Activated CD8-positive, alpha-beta T cell treated with anti-CD3 and anti-CD28 coated beads, Interleukin-2, amount 10 ng/mL, durations not matched to agents 7 days and 5 days (primary cell): ENCODE measurements around the gene MED31. TPM values are rescaled to one million over a fixed set of nuclear protein-coding genes. Genes with fewer than 3 reads are reported as not detected.

Source experiments
- ATAC-seq: fragments of 150-1000 bp; cut with Tn5 transposase; one replicate; pipeline ENCODE4 v1.10.0; 2021; ENCODE audit warnings: moderate library complexity
- CTCF ChIA-PET: fragments of 350-600 bp; sonication (Branson Sonifier 250); formaldehyde crosslinking; loops from one replicate; lab custom pipeline; 2021; ENCODE audit warnings: antibody characterized with exemption; lab: Charles Lee
- POLR2A ChIA-PET: fragments of 350-600 bp; sonication (Branson Sonifier 250); formaldehyde crosslinking; loops from one replicate; lab custom pipeline; 2021; ENCODE audit warnings: antibody characterized with exemption; lab: Charles Lee
- DNase-seq: peaks from one replicate; pipeline ENCODE4 v3.0.0-alpha.2; 2020
- H3K27ac Mint-ChIP-seq: one replicate; pipeline ENCODE4 v1.8.0; 2021; ENCODE audit warnings: mild to moderate bottlenecking, mixed read lengths
- H3K27me3 Mint-ChIP-seq: one replicate; pipeline ENCODE4 v1.8.0; 2021; ENCODE audit warnings: low read depth, mixed read lengths
- H3K36me3 Mint-ChIP-seq: one replicate; pipeline ENCODE4 v1.8.0; 2021; ENCODE audit warnings: low read depth, mixed read lengths
- H3K4me1 Mint-ChIP-seq: one replicate; pipeline ENCODE4 v1.8.0; 2021; ENCODE audit warnings: low read depth, mixed read lengths
- H3K4me3 Mint-ChIP-seq: one replicate; pipeline ENCODE4 v1.8.0; 2021; ENCODE audit warnings: mild to moderate bottlenecking, mixed read lengths
- H3K9me3 Mint-ChIP-seq: one replicate; pipeline ENCODE4 v1.8.0; 2022; ENCODE audit warnings: mixed read lengths; ENCODE audit not compliant: insufficient read depth
- total RNA-seq, 2 experiments: library from RNA; stranded (reverse); gene quantifications; one replicate each; pipeline ENCODE4 v1.2.3, GENCODE V29; 2021

Gene MED31
- total RNA-seq, 2 experiments from 2014 or later: 16.9 to 20.2 TPM

GRCh38 chr17:6636616-6637457, 14.6 kb downstream of the MED31 start:
- Mint-ChIP-seq H3K4me1 (peaks cover 27% of the 10 kb centered on the region), H3K27me3 (no peaks in the 10 kb centered on the region), H3K27ac (no peak overlapping the region), H3K4me3 (no peak overlapping the region), H3K36me3 (peaks cover 32% of the 10 kb centered on the region), H3K9me3 (no peaks in the 10 kb centered on the region)
- ChIA-PET POLR2A (interaction anchor here (0.6 kb wide), 1 partner anchor 1151 kb away, joined by 4 read pairs; the partner anchor contains the start of gene DERL2), CTCF (interaction anchor here (3.1 kb wide), 1 partner anchor 12 kb away, joined by 11 read pairs; no protein-coding TSS in a partner anchor)
- DNase-seq (no peak), ATAC-seq (no peak)

- ChIA-PET CTCF (interaction anchor here (0.7 kb wide), 1 partner anchor 59 kb away, joined by 3 read pairs; no protein-coding TSS in a partner anchor), POLR2A (no interaction called here)
- no peak overlapping the region for H3K4me3 Mint-ChIP-seq
- H3K27me3 Mint-ChIP-seq: no peaks in the 10 kb centered on the region
- peaks cover 31% of the 10 kb centered on the region for H3K36me3 Mint-ChIP-seq
- peaks cover 22% of the 10 kb centered on the region for H3K4me1 Mint-ChIP-seq
- no peaks in the 10 kb centered on the region for H3K9me3 Mint-ChIP-seq
- no peak for DNase-seq
- ATAC-seq: no peak
- H3K27ac Mint-ChIP-seq: no peak overlapping the region
These were observed 15.3 kb downstream of the MED31 start for GRCh38 chr17:6636105-6636504.

- H3K36me3 Mint-ChIP-seq: peaks cover 38% of the 10 kb centered on the region
- ChIA-PET CTCF (no interaction called here), POLR2A (no interaction called here)
- no peaks in the 10 kb centered on the region for H3K27me3 Mint-ChIP-seq
- peaks cover 7% of the 10 kb centered on the region for H3K4me1 Mint-ChIP-seq
- DNase-seq (no peak), ATAC-seq (no peak)
- H3K4me3 Mint-ChIP-seq: no peak overlapping the region
- H3K9me3 Mint-ChIP-seq: no peaks in the 10 kb centered on the region
- H3K27ac Mint-ChIP-seq: no peak overlapping the region
These were observed 18.1 kb downstream of the MED31 start for GRCh38 chr17:6633263-6633662.

- no peak for DNase-seq
- Mint-ChIP-seq H3K4me3 (no peak overlapping the region), H3K27me3 (no peaks in the 10 kb centered on the region), H3K36me3 (peaks cover 45% of the 10 kb centered on the region), H3K4me1 (no peaks in the 10 kb centered on the region), H3K27ac (no peak overlapping the region), H3K9me3 (no peaks in the 10 kb centered on the region)
- POLR2A ChIA-PET: no interaction called here
- CTCF ChIA-PET: no interaction called here
- no peak for ATAC-seq
These were observed 18.9 kb downstream of the MED31 start for GRCh38 chr17:6632530-6632929.

- H3K27me3 Mint-ChIP-seq: no peaks in the 10 kb centered on the region
- no peak overlapping the region for H3K4me3 Mint-ChIP-seq
- no peaks in the 10 kb centered on the region for H3K9me3 Mint-ChIP-seq
- ATAC-seq: no peak
- CTCF ChIA-PET: no interaction called here
- no peak for DNase-seq
- no peaks in the 10 kb centered on the region for H3K4me1 Mint-ChIP-seq
- peaks cover 46% of the 10 kb centered on the region for H3K36me3 Mint-ChIP-seq
- H3K27ac Mint-ChIP-seq: no peak overlapping the region
- POLR2A ChIA-PET: no interaction called here
These were observed 21.0 kb downstream of the MED31 start for GRCh38 chr17:6630390-6630789.

GRCh38 chr17:6627019-6627418, 24.4 kb downstream of the MED31 start:
- no peak overlapping the region for H3K4me3 Mint-ChIP-seq
- ChIA-PET CTCF (no interaction called here), POLR2A (no interaction called here)
- DNase-seq (no peak), ATAC-seq (no peak)
- no peak overlapping the region for H3K27ac Mint-ChIP-seq
- no peaks in the 10 kb centered on the region for H3K27me3 Mint-ChIP-seq
- H3K4me1 Mint-ChIP-seq: no peaks in the 10 kb centered on the region
- H3K9me3 Mint-ChIP-seq: no peaks in the 10 kb centered on the region
- peaks cover 32% of the 10 kb centered on the region for H3K36me3 Mint-ChIP-seq

- Mint-ChIP-seq H3K4me1 (no peaks in the 10 kb centered on the region), H3K4me3 (no peak overlapping the region), H3K27ac (no peak overlapping the region), H3K36me3 (peaks cover 32% of the 10 kb centered on the region), H3K27me3 (no peaks in the 10 kb centered on the region), H3K9me3 (no peaks in the 10 kb centered on the region)
- no peak for ATAC-seq
- DNase-seq: no peak
- ChIA-PET POLR2A (no interaction called here), CTCF (no interaction called here)
These were observed 24.8 kb downstream of the MED31 start for GRCh38 chr17:6626616-6627015.

- no peak overlapping the region for H3K27ac Mint-ChIP-seq
- ATAC-seq (no peak), DNase-seq (no peak)
- no peaks in the 10 kb centered on the region for H3K27me3 Mint-ChIP-seq
- peaks cover 32% of the 10 kb centered on the region for H3K36me3 Mint-ChIP-seq
- ChIA-PET POLR2A (interaction anchor here (0.6 kb wide), 1 partner anchor 17 kb away, joined by 3 read pairs; the partner anchor contains the start of gene TXNDC17), CTCF (no interaction called here)
- no peaks in the 10 kb centered on the region for H3K4me1 Mint-ChIP-seq
- no peak overlapping the region for H3K4me3 Mint-ChIP-seq
- H3K9me3 Mint-ChIP-seq: no peaks in the 10 kb centered on the region
These were observed 27.5 kb downstream of the MED31 start for GRCh38 chr17:6623941-6624340.

- DNase-seq (no peak), ATAC-seq (no peak)
- H3K36me3 Mint-ChIP-seq: peaks cover 35% of the 10 kb centered on the region
- H3K27me3 Mint-ChIP-seq: no peaks in the 10 kb centered on the region
- H3K4me1 Mint-ChIP-seq: no peaks in the 10 kb centered on the region
- ChIA-PET CTCF (no interaction called here), POLR2A (no interaction called here)
- no peak overlapping the region for H3K27ac Mint-ChIP-seq
- H3K4me3 Mint-ChIP-seq: no peak overlapping the region
- H3K9me3 Mint-ChIP-seq: no peaks in the 10 kb centered on the region
These were observed 40.2 kb downstream of the MED31 start for GRCh38 chr17:6611231-6611630.

GRCh38 chr17:6610011-6610410, 41.4 kb downstream of the MED31 start:
- CTCF ChIA-PET: interaction anchor here (1.4 to 2.2 kb wide), 2 partner anchors 13 to 138 kb away, joined by 6 to 9 read pairs; no protein-coding TSS in a partner anchor
- DNase-seq (no peak), ATAC-seq (no peak)
- H3K36me3 Mint-ChIP-seq: peaks cover 32% of the 10 kb centered on the region
- no peak overlapping the region for H3K27ac Mint-ChIP-seq
- H3K27me3 Mint-ChIP-seq: no peaks in the 10 kb centered on the region
- H3K9me3 Mint-ChIP-seq: no peaks in the 10 kb centered on the region
- H3K4me3 Mint-ChIP-seq: no peak overlapping the region
- POLR2A ChIA-PET: no interaction called here
- no peaks in the 10 kb centered on the region for H3K4me1 Mint-ChIP-seq

GRCh38 chr17:6608321-6608720, 43.1 kb downstream of the MED31 start:
- ATAC-seq (no peak), DNase-seq (no peak)
- no peak overlapping the region for H3K4me3 Mint-ChIP-seq
- peaks cover 32% of the 10 kb centered on the region for H3K36me3 Mint-ChIP-seq
- ChIA-PET CTCF (interaction anchor here (1.0 to 2.2 kb wide), 2 partner anchors 136 kb away, joined by 3 to 9 read pairs; no protein-coding TSS in a partner anchor), POLR2A (no interaction called here)
- H3K27me3 Mint-ChIP-seq: no peaks in the 10 kb centered on the region
- H3K27ac Mint-ChIP-seq: no peak overlapping the region
- H3K4me1 Mint-ChIP-seq: no peaks in the 10 kb centered on the region
- H3K9me3 Mint-ChIP-seq: no peaks in the 10 kb centered on the region

- CTCF ChIA-PET: no interaction called here
- Mint-ChIP-seq H3K36me3 (peaks cover 34% of the 10 kb centered on the region), H3K27ac (no peak overlapping the region), H3K9me3 (no peaks in the 10 kb centered on the region), H3K4me1 (no peaks in the 10 kb centered on the region), H3K27me3 (no peaks in the 10 kb centered on the region), H3K4me3 (no peak overlapping the region)
- ATAC-seq (no peak), DNase-seq (no peak)
- POLR2A ChIA-PET: no interaction called here
These were observed 46.3 kb downstream of the MED31 start for GRCh38 chr17:6605142-6605541.
